Mammary epithelial cell (primary cell): Measurements from ENCODE around the gene PHF19.

Experiments used
- EZH2 ChIP-seq: IDR thresholded peaks from 2 replicates; pipeline ENCODE4 v1.6.1; 2012; ENCODE audit warnings: low read length, inconsistent platforms, borderline replicate concordance
- TF ChIP-seq, protein P1 (sequence below), 2 donors: IDR thresholded peaks in 1 of 2; conservative IDR thresholded peaks in 1 of 2; 2 replicates each; pipeline ENCODE4 v1.5.1; 2011 to 2012; ENCODE audit warnings: inconsistent platforms in 2 of 2, low read length in 2 of 2, mild to moderate bottlenecking in 2 of 2, control low read depth in 1 of 2, low read depth in 1 of 2; ENCODE audit not compliant: insufficient read depth in 1 of 2; ENCODE audit errors: extremely low read depth in 1 of 2

DNA sequence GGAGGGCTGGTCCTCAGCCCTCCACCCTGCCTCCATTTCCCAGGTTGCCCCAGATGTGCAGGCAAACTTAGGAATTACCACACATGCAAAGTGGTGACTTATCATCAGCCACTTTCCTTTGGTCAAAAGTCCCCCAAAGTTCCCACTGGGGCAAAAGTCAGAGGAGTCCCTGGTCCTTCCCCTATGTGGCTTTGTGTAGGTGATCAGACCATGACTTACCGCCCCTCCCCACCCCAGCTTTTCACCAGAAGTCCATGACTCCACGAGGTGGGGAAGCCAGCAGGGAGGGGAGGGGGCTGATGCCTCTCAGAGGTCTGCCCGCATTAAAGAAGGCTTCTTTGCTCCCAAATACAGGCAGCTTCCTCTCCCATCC lies 43.8 kb upstream of the PHF19 start:
- TF ChIP-seq, protein P1, sequence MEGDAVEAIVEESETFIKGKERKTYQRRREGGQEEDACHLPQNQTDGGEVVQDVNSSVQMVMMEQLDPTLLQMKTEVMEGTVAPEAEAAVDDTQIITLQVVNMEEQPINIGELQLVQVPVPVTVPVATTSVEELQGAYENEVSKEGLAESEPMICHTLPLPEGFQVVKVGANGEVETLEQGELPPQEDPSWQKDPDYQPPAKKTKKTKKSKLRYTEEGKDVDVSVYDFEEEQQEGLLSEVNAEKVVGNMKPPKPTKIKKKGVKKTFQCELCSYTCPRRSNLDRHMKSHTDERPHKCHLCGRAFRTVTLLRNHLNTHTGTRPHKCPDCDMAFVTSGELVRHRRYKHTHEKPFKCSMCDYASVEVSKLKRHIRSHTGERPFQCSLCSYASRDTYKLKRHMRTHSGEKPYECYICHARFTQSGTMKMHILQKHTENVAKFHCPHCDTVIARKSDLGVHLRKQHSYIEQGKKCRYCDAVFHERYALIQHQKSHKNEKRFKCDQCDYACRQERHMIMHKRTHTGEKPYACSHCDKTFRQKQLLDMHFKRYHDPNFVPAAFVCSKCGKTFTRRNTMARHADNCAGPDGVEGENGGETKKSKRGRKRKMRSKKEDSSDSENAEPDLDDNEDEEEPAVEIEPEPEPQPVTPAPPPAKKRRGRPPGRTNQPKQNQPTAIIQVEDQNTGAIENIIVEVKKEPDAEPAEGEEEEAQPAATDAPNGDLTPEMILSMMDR (conservative IDR thresholded peaks at IDR 0.05 in 1 of 2, IDR thresholded peaks at IDR 0.05 in 1 of 2; ENCODE audit: extremely low read depth in 1 of 2, insufficient read depth in 1 of 2, low read depth in 1 of 2, low read length in 2 of 2), result no peak
- no peak for TF ChIP-seq EZH2
